Measurements from ENCODE around the gene TBR1. TPM values are rescaled to one million over a fixed set of nuclear protein-coding genes. Genes with fewer than 3 reads are reported as not detected.

Gene TBR1
- total RNA-seq, 1 donor from 2014 or later = not detected

DNA sequence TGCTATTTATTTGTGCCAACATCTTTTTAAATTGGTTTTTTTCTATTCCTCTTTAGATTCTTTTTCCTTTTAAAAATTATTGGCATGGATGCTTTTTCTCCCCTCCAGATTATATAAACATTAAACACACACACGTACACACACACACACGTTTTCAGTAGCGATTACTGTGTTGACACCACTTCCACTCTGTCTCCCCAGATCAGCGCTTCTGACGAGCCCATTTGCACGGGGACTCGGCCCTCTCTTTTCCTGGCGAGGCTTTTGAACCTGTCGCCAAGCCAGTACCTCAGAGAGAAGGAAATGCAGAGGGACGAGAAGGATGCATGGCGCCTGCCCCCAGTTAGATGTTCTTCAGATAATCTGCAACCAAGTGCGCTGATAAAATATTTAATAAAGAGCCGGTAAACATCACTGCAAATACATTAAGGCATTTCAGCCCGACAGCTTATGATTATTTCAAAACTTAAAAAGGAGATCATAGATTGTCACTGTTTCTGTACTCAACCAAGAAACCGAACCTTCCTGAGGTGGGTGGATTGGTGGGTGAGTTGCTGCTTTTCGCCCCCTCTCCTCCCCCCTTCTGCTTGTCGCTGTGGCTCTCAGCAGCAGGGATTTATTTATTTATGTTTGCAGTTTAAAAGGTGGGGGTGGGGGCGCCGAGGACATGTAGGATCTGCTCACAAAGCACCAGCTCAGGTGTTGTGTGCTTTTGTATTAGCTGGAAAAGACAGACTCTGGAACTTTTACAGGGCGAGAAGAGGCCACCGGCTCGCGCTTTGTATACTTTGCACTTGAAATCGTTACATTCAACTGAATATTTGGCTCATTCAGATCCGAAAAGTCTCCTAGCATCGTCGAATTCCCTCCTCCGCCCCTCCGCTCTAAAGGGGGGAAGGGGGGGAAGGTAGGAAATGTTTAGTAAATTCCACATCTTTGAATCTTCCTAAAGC, 787 bp upstream of the TBR1 start:
- DNase-seq = peak; percentile 23

GRCh38 chr2:161416708-161417437, 776 bp downstream of the TBR1 start:
- DNase-seq = no peak

DNA sequence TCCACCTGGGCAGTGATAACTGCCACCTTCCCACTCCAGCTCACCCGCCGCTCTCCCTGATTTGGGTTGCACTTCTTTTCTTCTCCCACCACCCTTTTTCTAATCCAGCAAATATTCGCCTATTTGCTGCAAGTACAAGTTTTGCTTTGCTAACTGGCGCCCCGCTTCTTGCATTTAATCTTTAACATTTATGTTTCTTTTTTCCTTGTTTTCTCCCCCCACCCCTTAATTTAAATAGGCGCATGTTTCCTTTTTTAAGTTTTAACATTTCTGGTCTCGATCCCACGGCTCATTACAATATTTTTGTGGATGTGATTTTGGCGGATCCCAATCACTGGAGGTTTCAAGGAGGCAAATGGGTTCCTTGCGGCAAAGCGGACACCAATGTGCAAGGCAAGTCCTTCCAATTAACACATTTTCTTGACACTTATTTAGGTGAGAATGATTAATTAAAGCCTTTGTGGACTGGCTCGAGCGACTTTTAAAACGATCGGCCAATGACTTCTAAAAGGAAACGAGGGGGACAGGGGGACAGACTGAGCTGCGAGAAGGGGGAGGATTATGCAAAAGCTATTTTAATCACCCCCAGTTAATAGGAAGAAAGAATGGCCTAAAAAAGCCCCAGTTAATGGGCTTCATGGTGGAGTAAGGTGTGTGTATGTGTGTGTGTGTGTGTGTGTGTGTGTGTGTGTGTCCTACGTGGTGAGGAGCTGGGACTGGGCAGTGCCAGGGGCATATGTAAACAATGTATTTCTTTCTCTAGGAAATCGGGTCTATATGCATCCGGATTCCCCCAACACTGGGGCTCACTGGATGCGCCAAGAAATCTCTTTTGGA, 1.6 kb downstream of the TBR1 start:
- no peak for DNase-seq

GRCh38 chr2:161418275-161418714, 2.2 kb downstream of the TBR1 start:
- DNase-seq = peak; percentile 15

- peak; percentile 38 for DNase-seq
Observed at GRCh38 chr2:161418715-161419637, 2.9 kb downstream of the TBR1 start.

DNA sequence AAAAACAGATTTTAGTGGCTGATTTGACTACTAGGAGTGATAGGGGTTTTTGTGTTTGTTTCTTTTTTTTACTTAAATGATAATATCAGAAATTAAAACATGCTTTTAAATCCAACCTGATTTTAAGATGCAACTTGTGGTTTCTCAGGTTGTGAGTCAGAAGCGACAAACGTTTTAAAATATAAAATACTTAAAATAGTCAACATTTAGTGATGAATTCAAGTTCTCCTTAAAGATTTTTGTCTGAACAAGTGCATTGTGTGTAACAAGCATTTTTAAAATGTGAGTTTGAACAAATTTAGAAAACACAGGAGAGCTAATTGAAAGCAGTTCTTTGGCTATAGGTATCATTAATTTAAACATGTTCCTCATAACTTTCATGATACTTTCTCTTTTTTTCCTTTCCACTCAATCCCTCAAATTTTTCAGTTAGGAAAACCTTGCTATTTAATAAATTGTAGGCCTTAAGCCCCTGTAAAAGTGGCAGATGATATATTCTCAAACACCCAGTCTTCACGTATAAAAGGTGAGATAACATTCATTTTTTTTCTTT, 3.6 kb downstream of the TBR1 start:
- no peak for DNase-seq

- no peak for DNase-seq
Observed at GRCh38 chr2:161420406-161421074, 4.4 kb downstream of the TBR1 start.

DNA sequence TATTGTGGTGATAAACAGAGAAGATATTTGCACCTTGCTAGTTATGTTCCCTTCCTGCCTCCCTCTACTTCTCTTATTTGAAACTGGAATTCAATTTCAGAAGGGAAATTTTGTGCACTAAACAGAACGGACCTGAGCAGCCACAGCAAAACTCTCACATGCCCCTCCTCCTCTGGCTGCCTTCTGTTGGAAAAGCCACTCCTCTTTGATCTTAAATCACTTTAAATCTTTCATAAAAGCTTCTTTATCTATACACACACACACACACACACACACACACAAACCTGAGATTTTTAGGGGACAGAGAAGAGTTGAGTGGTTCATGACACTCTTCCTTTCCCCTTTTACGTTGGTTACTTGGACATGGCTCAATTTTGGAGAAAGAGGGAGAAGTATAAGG, 5.6 kb downstream of the TBR1 start:
- no peak for DNase-seq

GRCh38 chr2:161422816-161423403, 6.8 kb downstream of the TBR1 start:
- DNase-seq = no peak

DNA sequence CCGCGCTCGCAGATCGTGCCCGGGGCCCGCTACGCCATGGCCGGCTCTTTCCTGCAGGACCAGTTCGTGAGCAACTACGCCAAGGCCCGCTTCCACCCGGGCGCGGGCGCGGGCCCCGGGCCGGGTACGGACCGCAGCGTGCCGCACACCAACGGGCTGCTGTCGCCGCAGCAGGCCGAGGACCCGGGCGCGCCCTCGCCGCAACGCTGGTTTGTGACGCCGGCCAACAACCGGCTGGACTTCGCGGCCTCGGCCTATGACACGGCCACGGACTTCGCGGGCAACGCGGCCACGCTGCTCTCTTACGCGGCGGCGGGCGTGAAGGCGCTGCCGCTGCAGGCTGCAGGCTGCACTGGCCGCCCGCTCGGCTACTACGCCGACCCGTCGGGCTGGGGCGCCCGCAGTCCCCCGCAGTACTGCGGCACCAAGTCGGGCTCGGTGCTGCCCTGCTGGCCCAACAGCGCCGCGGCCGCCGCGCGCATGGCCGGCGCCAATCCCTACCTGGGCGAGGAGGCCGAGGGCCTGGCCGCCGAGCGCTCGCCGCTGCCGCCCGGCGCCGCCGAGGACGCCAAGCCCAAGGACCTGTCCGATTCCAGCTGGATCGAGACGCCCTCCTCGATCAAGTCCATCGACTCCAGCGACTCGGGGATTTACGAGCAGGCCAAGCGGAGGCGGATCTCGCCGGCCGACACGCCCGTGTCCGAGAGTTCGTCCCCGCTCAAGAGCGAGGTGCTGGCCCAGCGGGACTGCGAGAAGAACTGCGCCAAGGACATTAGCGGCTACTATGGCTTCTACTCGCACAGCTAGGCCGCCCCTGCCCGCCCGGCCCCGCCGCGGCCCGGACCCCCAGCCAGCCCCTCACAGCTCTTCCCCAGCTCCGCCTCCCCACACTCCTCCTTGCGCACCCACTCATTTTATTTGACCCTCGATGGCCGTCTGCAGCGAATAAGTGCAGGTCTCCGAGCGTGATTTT, 7.6 kb downstream of the TBR1 start:
- DNase-seq = peak; percentile 37

GRCh38 chr2:161424394-161424769, 8.3 kb downstream of the TBR1 start:
- no peak for DNase-seq

DNA sequence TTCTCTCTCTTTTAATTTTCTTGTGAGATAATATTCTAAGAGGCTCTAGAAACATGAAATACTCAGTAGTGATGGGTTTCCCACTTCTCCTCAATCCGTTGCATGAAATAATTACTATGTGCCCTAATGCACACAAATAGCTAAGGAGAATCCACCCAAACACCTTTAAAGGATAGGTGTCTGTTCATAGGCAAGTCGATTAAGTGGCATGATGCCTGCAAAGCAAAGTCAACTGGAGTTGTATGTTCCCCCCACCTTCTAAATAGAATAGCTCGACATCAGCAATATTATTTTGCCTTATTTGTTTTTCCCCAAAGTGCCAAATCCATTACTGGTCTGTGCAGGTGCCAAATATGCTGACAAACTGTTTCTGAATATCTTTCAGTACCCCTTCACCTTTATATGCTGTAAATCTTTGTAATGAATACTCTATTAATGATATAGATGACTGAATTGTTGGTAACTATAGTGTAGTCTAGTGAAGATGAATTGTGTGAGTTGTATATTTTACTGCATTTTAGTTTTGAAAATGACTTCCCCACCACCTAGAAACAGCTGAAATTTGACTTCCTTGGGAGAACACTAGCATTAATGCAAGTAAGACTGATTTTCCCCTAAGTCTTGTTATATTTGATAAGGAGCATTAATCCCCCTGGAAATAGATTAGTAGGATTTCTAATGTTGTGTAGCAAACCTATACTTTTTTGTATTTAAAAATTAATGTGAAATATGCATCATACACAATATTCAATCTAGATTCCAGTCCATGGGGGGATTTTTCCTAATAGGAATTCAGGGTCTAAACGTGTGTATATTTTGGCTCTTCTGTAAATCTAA, 9.0 kb downstream of the TBR1 start:
- DNase-seq = no peak

- no peak for DNase-seq
Observed at GRCh38 chr2:161425728-161426454, 9.8 kb downstream of the TBR1 start.

DNA sequence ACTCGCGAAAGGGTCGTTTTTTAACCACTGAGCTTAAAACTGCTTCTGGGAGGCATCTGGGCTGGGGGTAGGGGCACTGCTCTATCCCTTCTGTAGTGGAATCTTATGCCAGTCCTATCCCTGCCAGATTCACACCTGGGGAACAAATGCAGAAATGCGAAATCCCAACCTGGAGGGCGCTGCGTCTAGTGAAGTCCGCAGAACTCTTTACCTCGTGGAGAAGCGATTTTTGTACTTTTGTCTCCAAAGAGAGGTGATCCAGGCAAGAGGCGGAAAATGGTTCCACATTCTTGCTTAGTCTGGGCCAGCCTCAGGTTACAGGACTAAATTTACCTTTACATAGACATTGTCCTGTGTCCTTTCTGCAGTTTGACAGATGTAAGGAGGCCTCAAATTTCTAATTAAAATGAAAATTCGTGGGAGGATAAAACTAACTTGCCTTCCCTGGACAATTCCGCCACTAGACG, 10.4 kb downstream of the TBR1 start:
- DNase-seq = no peak

DNA sequence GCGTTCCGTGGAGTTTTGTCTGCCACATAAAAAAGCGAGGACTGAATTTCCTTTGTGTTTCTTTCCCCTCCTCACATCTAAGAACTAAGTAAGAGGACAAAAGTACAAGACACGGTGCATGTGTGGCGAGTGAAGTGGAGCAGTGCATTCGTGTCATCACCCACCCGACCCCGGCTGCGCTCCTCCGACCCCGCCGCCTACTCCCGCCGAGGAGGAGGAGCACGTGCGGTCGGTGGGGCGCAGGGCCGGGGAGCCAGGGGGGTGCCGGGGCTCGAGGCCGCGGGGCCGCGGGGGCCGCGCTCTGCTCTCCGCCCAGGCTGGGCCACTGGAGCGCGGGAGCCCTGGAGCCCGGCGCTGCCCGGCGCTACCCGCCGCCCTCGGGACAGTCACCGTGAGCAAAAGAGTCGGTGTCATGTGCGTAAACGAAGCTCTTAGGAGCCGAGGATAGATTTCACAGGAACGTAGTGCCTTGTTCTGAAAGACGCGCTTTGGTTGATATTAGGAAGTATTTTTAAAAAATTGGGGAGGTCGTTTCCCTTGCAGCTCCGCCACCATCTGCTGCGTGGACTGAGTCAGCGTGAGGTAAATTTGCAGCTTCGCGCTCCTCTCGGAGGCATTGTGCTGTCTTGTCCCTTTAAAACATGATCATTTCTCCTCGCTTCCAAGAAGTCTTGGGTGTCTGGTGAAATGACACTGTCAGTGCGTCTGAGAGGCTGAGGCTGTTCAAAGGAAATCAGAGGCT, 11.0 kb downstream of the TBR1 start:
- DNase-seq = peak; percentile 60

Data from dermis blood vessel endothelial cell (primary cell).